Left kidney (tissue), 2 donors: Measurements from ENCODE around the gene CMTM2. TPM values are rescaled to one million over a fixed set of nuclear protein-coding genes. Genes with fewer than 3 reads are reported as not detected.
"Not testable (repeated sequence)": the region's sequence is repeated elsewhere in the genome, so short reads cannot be mapped to it uniquely, and the experiment has no call there.

ENCODE experiments used
- DNase-seq: peaks from one replicate; pipeline ENCODE4 v3.0.0-alpha.2; 2013
- polyA plus RNA-seq: library from polyadenylated mRNA; unstranded; fragments of 120-200 nt; gene quantifications from one replicate; pipeline ENCODE4 v1.2.1, GENCODE V29; 2013; ENCODE audit not compliant: insufficient read length

The CMTM2 gene
- polyA plus RNA-seq, 1 donor, result 0.75 TPM

GRCh38 chr16:66630561-66631260 lies 51.4 kb downstream of the CMTM2 start:
- not testable (repeated sequence) for DNase-seq

DNA sequence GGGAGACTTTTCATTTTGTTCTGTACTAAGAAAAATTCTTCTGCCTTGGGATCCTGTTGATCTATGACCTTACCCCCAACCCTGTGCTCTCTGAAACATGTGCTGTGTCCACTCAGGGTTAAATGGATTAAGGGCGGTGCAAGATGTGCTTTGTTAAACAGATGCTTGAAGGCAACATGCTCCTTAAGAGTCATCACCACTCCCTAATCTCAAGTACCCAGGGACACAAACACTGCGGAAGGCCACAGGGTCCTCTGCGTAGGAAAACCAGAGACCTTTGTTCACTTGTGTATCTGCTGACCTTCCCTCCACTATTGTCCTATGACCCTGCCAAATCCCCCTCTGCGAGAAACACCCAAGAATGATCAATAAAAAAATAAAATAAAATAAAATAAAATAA lies 52.3 kb downstream of the CMTM2 start:
- not testable (repeated sequence) for DNase-seq

DNA sequence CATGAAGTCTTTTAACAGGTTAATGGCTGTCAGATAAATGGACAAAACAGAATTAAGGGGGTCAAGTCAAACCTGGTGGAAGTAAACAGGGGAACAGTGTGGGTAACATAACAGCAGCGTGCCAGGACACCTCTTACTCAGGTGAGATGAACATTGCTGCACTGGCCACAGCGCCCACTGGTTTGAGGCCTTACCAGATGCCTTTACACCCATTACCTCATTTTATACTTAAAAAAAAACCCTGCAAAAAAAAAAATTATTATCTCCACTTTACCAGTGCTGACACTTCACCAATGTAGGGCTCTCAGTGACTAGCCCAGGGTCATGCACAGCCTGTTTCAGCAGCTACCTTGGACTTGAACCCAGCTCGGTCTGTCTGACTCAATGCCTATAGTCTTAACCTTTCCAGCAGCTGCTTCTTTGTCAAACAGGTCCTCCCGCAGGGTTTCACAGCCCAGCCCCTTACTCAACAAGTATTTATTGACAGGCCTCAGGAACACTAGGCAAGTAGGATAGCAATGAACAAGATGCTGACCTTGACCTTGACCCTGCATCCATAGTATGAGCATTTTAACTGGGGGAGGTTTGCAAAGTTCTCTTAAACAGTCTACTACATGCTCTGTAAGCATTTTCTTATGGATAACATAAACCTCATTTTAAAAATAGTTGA lies 55.4 kb downstream of the CMTM2 start:
- no peak for DNase-seq

DNA sequence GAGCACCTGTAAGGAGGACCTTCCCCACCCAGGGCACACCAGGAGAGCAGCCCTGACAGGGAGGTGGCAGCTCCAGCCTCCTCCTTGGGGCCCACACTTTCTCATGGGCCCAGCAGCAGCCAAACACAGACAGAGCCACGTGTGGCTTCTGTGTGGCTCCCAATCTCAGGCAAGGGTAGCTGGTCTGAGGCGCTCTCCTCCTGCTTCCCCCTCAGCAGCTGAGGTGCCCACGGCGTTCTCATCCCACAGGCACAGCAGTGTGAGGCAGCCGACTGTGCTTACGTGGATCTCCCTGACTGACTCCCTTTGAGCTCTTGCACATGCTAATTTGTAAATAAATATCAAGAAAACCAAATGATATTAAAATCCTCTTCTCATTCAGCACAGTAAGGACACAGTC lies 56.1 kb downstream of the CMTM2 start:
- no peak for DNase-seq

GRCh38 chr16:66636199-66636598 lies 56.9 kb downstream of the CMTM2 start:
- DNase-seq, result no peak

GRCh38 chr16:66637806-66638205 lies 58.5 kb downstream of the CMTM2 start:
- no peak for DNase-seq

Other genes with a start within 250 kb of the CMTM2 start
- 53.1 TPM for gene CDH5, start 212.8 kb upstream of the CMTM2 start, polyA plus RNA-seq
- gene BEAN1, start 152.2 kb upstream of the CMTM2 start, polyA plus RNA-seq, result 3.3 TPM
- gene TK2, start 29.3 kb upstream of the CMTM2 start, polyA plus RNA-seq, result 41.8 TPM
- 38.9 TPM for gene CKLF, start 26.9 kb upstream of the CMTM2 start, polyA plus RNA-seq
- 7.0 TPM for gene CMTM1, start 13.0 kb upstream of the CMTM2 start, polyA plus RNA-seq
- 61.1 TPM for gene CMTM3, start 25.2 kb downstream of the CMTM2 start, polyA plus RNA-seq
- gene CMTM4, start 117.3 kb downstream of the CMTM2 start, polyA plus RNA-seq, result 71.6 TPM
- gene DYNC1LI2, start 172.1 kb downstream of the CMTM2 start, polyA plus RNA-seq, result 174 TPM
- 0.12 TPM for gene TERB1, start 222.1 kb downstream of the CMTM2 start, polyA plus RNA-seq